Mucosa of descending colon (tissue), 3 donors: Measurements from ENCODE around the gene SHISAL2A. TPM values are rescaled to one million over a fixed set of nuclear protein-coding genes. Genes with fewer than 3 reads are reported as not detected.

Experiments
- ATAC-seq: fragments of 200-7000 bp; cut with Tn5 transposase; one replicate; pipeline ENCODE4 v1.9.1; 2020; ENCODE audit warnings: mild to moderate bottlenecking, moderate library complexity
- DNase-seq, 3 donors: peaks; one replicate each; pipeline ENCODE4 v3.0.0-alpha.2; 2020
- H3K36me3 ChIP-seq: fragments of 200-600 bp; one replicate; pipeline ENCODE4 v1.8.0; 2021; ENCODE audit warnings: low read depth, mild to moderate bottlenecking
- H3K4me1 ChIP-seq: fragments of 200-600 bp; one replicate; pipeline ENCODE4 v1.8.0; 2021; ENCODE audit warnings: low read depth, mild to moderate bottlenecking
- H3K4me3 ChIP-seq: fragments of 200-600 bp; one replicate; pipeline ENCODE4 v1.8.0; 2021; ENCODE audit warnings: mild to moderate bottlenecking
- H3K9me3 ChIP-seq: fragments of 200-600 bp; one replicate; pipeline ENCODE4 v1.8.0; 2021; ENCODE audit warnings: mild to moderate bottlenecking
- CTCF ChIP-seq: fragments of 200-600 bp; IDR thresholded peaks from one replicate; pipeline ENCODE4 v1.8.0; 2022; ENCODE audit warnings: antibody characterized with exemption, mild to moderate bottlenecking
- intact Hi-C, 2 donors: fragments of 100-400 bp; cut with DNase I in 1 of 2; cut with micrococcal nuclease in 1 of 2; formaldehyde crosslinking; loops; one replicate each; pipeline versions ENCODE4 v1.11.0 to v1.11.1; 2022; cut with DNase I, micrococcal nuclease
- total RNA-seq, 3 donors: library from RNA; stranded (reverse); fragmentation: NEBNext Ultra II Directional in 2 of 3; extraction: Animal tissue kit (Norgen Biotek cat#: 25700) in 2 of 3; gene quantifications; one replicate each; pipeline versions ENCODE4 v1.2.1 to v1.2.4, GENCODE V29; 2021 to 2023
- donor health status: DM: no; HTN: no; CAD: no; lungs with moderate emphysema.
- donor health status: DM: no; HTN: no; CAD: no.
- donor health status: DM: no; HTN: yes; CAD: no.

Gene SHISAL2A
- total RNA-seq, 3 donors from 2014 or later: 0.72 to 0.78 TPM; not detected in 1

- no peak overlapping the region for H3K4me3 ChIP-seq
- DNase-seq (no peak), ATAC-seq (no peak)
- H3K9me3 ChIP-seq: no peaks in the 10 kb centered on the region
- intact Hi-C loops: no loop called here
- H3K36me3 ChIP-seq: no peaks in the 10 kb centered on the region
- no peak for TF ChIP-seq CTCF
- no peaks in the 10 kb centered on the region for H3K4me1 ChIP-seq
Measured at GRCh38 chr1:52604063-52604770, 28.8 kb upstream of the SHISAL2A start.

- Histone ChIP-seq H3K4me1 (no peaks in the 10 kb centered on the region), H3K36me3 (no peaks in the 10 kb centered on the region), H3K9me3 (no peaks in the 10 kb centered on the region), H3K4me3 (no peak overlapping the region)
- intact Hi-C loops: no loop called here
- DNase-seq (no peak), ATAC-seq (no peak)
- no peak for TF ChIP-seq CTCF
Measured at GRCh38 chr1:52613636-52614373, 19.2 kb upstream of the SHISAL2A start.

GRCh38 chr1:52614671-52615070 lies 18.3 kb upstream of the SHISAL2A start:
- Histone ChIP-seq H3K4me1 (no peaks in the 10 kb centered on the region), H3K4me3 (no peak overlapping the region), H3K9me3 (no peaks in the 10 kb centered on the region), H3K36me3 (no peaks in the 10 kb centered on the region)
- ATAC-seq (no peak), DNase-seq (no peak)
- no peak for TF ChIP-seq CTCF
- intact Hi-C loops: no loop called here

- DNase-seq: no peak
- Histone ChIP-seq H3K9me3 (no peaks in the 10 kb centered on the region), H3K4me1 (no peaks in the 10 kb centered on the region), H3K36me3 (no peaks in the 10 kb centered on the region), H3K4me3 (no peak overlapping the region)
- ATAC-seq: no peak
- no peak for TF ChIP-seq CTCF
- intact Hi-C loops: no loop called here
Measured at GRCh38 chr1:52615489-52616042, 17.4 kb upstream of the SHISAL2A start.

- ATAC-seq: no peak
- no peaks in the 10 kb centered on the region for H3K36me3 ChIP-seq
- peaks cover 12% of the 10 kb centered on the region for H3K9me3 ChIP-seq
- no peak overlapping the region for H3K4me3 ChIP-seq
- no peaks in the 10 kb centered on the region for H3K4me1 ChIP-seq
- intact Hi-C loops: no loop called here
- no peak for TF ChIP-seq CTCF
- no peak for DNase-seq
Measured at GRCh38 chr1:52621950-52622349, 11.0 kb upstream of the SHISAL2A start.
